ENCODE data around the gene LIN7B.
A peak's percentile ranks its signal among the peaks of the same experiment; 100 is the strongest.
"Not testable (repeated sequence)": the region's sequence is repeated elsewhere in the genome, so short reads cannot be mapped to it uniquely, and the experiment has no call there.

Gene LIN7B, protein sequence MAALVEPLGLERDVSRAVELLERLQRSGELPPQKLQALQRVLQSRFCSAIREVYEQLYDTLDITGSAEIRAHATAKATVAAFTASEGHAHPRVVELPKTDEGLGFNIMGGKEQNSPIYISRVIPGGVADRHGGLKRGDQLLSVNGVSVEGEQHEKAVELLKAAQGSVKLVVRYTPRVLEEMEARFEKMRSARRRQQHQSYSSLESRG

DNA sequence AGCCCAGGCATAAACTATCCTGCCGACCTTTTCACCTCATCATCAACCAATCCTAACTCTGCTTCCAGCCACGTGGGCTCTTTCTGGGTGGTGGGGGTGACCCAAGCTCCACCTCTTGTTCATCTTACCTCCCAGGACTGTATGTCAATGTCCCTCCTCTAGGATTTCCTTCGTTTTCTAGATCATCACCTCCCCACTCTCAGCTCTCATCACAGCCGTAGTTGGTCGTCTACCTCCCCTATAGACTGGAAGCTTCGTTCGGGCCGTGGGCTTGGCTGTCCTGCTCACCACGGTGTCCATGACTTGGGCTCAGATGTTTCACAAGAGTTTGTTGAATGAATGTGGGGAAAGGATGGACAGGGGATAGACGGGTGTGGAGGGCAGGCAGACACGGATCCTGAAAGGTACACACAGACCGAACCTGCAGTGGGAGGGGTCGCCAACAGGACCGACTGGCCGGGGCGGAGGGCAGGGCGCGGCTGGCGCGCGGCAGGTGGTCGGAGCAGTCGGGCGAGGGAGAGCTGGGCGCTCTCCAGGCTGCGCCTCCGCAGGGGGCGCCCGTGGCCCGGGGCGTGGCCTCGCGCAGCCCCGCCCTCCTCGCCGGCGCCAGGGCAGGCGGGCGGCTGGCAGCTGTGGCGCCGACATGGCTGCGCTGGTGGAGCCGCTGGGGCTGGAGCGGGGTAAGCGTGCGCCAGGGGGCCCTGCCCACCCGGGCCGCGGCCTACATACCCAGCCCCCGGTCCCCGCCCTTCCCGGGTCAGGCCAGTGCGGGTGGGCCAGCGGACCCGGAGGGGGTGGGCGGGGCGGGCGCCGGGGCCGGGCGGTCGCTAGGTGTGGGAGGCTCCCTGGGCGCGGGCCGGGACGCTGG, at the start of gene LIN7B:
Gene LIN7B (plus strand): TSS at position 609 of the 868 bp plus-strand sequence. CDS start 35 bp downstream, at position 644.
- DNase-seq (ENCODE audit: low read depth in 3 of 3) = peak; percentile 40 to 64 (median 63)

DNA sequence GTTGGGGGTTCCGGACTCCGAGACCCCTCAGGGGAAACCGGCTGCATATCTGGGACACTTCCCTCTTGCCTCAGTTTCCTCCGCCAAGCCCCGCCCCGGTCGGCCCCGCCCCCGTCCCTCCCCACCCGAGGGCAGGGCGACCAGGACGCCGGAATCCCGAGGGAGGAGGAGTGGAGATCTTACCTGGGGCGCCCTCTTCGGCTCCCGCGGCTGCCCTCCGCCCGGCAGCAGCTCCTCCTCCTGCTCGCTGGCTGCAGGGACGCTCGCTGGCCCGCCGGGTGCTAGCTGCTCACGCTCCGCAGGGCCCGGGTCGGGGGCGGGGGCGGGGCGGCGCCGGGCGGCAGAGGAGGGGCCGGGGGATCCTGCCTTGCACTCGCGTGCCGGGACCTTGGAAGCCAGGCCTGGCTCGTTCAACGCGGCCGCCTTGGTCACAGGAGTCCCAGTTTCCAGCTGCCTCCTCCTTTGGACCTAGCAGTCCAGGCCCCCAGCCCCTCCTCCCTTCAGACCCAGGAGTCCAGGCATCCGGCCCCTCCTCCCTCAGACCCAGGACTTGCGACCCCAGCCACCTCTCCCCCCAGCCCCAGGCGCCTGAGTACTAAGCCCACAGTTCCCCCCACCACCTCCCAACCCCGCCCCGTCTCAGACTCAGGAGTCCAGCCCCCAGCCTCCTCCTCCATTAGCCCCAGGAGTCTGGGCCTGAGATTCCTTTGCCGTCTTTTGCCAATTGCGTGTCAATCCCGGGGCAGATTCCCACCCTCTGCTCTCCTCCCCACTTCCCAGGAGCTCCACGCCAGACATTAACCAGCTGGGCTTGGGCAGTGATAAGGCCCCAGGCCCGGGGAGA, 49.2 kb upstream of the LIN7B start, which contains the start of gene NTF4:
Gene NTF4 (minus strand): TSS at position 51 of the 844 bp plus-strand sequence. CDS start 2,821 bp downstream, outside the sequence.
- DNase-seq (ENCODE audit: low read depth in 3 of 3) = no peak

DNA sequence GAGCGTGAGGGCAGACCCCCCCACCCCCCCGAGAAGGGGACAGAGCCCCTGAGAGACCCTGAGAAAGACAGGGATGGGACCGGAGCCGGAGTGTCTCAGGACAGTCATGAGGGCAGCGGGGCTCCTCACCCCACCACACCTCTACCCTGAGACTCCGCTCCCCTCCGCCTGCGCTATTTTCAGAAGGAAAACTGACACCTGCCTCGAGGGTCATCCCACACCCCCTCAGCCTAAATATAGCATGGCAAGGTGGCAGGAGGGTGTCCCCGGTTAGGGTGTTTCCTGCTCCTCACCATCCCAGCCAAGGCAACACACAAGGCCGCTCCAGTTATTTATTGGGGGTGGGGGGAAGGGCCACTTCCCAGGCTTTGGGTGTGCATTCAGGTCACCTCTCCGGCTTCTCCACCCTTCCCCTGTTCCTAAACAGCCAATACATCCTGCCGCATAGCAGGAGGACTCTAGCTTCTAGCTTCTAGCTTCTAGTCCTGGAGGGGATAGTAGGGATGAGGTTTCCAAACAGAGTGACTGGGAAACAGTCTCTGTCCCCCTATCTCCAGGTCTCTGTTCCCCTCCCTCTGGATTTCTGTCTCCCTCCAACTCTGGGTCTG, 48.2 kb upstream of the LIN7B start:
- no peak for DNase-seq (ENCODE audit: low read depth in 3 of 3)

DNA sequence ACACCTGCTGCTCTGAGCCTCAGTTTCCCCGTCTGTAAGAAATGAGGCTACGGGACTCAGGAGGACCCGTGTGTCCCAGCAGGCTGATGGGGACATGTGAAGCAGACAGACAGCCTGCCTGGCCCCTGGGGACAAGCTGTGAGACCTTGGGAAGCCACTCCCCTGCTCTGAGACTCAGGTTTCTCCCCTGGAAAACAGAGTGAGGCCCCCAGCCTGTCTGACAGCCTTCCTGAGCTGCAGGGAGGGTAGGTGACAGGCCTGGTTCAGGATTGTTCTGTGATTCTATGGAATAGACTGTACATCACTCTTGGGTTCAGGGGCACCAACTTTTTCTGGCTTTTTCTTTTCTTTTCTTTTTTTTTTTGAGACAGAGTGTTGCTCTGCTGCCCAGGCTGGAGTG, 46.6 kb upstream of the LIN7B start:
- DNase-seq (ENCODE audit: low read depth in 3 of 3) = no peak

DNA sequence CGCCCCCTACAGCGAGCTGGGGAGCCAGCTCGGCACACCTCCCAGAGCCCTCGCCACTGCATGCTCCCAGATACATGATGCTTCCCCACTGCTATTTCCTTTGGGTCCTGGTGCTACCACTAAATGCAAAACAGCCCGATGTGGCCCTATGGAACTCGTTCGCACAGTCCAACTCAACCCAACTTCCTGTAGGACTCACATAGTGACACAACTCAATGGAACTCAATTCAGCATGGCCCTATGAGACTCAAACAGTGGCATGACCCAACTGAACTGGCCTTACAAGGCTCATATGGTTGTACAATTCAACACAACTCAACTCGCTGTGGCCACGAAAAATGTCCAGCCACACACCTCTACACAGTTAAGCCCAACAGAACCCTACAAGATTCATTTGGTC, 45.1 kb upstream of the LIN7B start:
- no peak for DNase-seq (ENCODE audit: low read depth in 3 of 3)

DNA sequence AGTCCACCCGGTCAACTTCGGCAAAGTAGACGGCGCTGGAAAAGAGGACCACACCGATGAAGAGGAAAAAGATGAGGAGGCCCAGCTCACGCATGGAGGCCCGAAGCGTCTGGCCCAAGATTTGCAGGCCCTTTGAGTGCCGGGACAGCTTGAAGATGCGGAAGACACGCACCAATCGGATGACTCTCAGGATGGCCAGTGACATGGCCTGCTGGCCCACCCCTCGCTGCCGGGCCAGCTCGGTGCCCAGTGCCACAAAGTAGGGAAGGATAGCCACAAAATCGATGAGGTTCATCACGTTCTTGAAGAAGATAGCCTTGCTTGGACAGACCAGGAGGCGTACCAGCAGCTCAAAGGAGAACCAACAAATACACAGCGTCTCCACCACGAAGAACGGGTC, 43.8 kb upstream of the LIN7B start:
- no peak for DNase-seq (ENCODE audit: low read depth in 3 of 3)

DNA sequence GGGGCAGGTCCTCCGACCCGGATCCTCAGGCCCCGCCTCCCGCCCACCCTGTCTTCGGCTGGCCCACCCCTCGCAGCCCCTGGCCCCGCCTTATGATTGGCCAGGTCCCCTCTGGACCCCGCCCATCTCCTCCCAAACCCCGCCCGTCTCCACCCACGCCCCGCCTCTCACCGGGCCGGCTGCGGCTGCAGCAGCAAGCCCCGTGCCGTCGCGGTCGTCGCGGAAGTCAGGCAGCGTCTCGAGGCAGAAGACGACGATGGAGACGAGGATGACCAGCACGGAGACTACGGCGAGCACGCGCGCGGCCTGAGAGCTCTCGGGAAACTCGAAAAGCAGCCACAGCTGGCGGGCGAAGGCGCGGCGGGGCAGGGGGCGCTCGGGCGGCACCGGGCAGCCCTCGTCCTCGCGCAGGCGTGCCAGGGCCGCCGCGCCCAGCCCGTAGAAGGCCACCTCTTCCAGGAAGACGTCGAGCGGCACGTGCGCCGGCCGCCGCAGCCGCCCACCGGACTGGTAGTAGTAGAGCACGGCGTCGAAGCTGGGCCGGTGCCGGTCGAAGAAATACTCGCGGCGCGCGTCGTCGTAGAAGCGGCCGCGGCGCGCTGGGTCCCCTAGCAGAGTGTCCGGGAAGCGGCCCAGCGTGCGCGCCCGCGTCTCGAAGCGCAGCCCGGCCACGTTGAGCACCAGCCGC, 42.2 kb upstream of the LIN7B start:
- DNase-seq (ENCODE audit: low read depth in 3 of 3) = peak in 2 of 3 experiments; percentile 15 to 27

DNA sequence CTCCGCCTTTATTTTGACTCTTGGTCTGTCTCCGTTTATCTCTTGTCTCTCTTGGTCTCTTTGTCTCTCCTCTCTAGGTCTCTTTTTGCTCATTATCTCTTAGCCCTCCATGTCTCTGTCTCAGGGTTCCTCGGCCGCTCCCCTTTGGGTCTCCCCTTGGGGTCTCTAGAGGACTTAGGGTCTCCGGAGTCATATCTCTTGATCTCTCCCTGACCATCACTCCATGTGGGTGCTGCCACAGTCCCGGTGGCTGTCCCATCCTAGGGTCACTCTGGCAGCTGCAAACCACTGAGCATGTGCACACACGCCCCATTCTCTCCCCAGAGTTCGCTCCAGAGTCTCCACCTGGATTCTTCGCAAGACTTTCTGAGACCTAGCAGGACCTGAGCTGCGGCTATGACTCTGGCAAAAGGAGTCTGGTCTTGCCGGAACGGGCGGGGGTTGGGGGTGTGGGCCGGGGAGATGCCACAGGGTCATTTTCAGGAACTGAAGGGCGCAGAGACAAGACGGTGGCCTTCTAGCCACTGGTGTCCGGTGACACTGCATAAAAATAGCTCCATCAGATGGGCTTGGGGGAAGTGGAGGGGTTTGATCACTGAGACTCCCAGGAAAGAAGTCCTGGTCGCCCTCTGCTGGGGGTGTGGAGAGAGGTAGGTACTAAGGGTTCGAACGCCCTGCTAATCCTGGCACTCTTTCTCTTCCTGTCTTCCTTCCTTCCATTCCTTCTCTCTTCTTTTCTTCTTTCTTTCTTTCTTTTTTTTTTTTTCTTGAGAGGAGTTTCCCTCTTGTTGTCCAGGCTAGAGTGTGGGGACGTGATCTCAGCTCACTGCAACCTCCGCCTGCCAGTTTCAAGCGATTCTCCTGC, 40.4 kb upstream of the LIN7B start:
- DNase-seq (ENCODE audit: low read depth in 3 of 3) = no peak

DNA sequence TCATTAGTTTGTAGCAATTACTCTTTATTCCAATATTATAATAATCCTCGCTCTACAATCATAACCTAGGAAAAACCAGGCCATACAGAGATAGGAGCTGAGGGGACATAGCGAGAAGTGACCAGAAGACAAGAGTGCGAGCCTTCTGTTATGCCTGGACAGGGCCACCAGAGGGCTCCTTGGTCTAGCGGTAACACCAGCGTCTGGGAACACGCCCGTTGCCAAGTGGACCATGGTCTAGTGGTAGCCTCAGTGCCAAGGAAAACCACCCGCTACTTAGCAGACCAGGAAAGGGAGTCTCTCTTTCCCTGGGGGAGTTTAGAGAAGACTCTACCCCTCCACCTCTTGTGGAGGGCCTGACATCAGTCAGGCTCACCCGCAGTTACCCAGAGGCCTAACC, 39.3 kb upstream of the LIN7B start:
- not testable (repeated sequence) for DNase-seq (ENCODE audit: low read depth in 3 of 3)

DNA sequence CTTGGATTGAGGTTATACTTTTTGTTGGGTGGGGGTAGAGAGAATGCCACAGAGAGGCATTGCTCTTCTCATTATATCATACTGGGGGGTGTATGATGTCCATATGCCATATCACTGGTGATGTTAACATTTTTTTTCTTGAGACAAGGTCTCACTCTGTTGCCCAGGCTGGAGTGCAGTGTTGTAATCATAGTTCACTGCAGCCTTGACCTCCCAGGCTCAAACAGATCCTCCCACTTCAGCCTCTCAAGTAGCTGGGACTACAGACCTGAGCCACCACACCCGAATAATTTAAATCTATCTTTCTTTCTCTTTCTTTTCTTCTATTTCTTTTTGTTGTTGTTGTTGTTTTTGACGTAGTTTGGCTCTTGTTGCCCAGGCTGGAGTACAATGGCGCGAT, 33.8 kb upstream of the LIN7B start:
- no peak for DNase-seq (ENCODE audit: low read depth in 3 of 3)

DNA sequence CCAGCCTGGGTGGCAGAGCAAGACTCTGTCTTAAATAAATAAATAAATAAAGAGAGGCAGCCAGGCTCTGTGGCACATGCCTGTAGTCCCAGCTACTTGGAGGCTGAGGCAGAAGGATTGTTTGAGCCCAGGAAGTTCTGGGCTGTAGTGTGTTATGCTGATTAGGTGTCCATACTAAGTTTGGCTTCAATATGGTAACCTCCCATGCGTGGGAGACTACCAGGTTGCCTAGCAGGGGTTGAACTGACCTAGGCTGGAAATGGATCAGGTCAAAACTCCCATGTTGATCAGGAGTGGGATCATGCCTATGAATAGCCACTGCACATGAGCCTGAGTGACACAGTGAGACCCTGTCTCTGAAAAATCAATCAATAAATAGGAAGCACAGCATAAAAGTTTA, 32.9 kb upstream of the LIN7B start:
- no peak for DNase-seq (ENCODE audit: low read depth in 3 of 3)

DNA sequence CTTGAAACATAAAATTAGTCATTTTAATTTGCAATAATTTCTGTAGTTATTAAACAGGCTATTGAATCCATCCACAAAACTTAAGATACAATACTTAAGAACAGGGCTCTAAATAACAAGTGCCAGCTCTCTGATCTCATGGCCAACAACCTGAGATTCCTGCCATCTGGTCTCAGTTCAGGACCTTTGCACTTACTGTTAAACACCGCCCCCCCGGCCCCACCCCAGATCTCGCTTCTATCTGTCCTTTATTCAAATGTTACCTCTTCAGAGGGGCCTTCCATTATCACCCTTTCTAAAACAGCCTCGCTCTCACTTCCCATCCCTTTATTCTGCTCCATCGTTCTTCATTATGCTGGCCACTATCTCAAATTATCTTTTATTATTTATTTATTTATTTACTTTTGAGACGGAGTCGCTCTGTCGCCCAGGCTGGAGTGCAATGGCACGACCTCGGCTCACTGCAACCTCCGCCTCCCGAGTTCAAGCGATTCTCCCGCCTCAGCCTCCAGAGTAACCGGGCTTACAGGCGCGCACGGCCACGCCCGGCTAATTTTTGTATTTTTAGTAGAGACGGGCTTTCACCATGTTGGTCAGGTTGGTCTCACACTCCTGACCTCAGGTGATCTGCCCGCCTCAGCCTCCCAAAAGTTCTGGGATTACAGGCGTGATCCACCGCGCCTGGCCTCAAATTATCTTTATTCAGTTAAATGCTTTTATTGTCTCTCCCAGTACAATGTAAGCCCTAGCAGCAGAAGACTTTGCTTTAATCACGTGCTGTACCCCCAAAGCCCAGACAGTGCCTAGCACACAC, 29.8 kb upstream of the LIN7B start:
- DNase-seq (ENCODE audit: low read depth in 3 of 3) = no peak

DNA sequence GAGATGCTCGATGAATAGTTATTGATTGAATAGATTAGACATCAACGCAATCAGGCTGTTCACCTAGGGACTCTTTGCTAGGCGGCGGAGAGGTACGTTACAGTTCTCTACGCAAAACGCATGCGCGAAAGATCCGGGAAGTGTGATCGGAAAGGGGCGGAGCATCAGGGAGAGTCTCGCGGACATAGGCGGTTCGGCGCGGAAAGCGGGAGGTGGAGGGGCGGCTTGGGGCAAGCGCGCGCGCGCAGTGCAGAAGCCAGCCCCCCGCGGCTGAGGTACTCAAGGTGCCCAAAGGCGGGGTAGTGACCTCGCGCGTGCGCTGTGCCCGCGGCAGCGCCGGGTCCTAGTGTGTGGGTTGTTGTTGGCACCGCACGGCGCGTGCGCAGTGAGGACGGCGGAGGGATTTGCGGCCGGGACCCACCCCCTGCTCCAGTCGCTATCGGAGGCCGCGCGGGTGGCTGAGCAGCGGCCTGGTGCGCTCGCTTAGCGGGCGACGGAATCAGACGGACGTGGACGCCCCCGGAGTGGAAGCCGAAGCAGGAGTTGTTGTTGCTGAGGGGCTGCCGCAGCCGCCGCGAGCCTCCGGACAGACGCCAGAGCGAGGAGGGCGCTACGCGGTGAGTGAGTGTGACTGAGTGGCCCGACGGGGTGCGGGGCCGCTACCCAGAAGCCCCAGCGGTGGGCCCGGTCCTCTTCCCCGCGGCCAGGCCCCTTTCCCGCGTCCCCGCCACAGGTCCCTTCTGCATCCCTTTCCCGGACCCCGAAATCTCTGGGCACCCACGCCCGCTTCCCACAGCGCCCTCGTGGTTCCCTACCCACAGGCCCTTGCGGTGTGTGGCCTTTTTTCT, 28.9 kb upstream of the LIN7B start, which contains the start of gene SNRNP70:
Gene SNRNP70 (plus strand): TSS at position 432 of the 848 bp plus-strand sequence. CDS start 964 bp downstream, outside the sequence.
- peak; percentile 97 to 99 (median 98) for DNase-seq (ENCODE audit: low read depth in 3 of 3)

DNA sequence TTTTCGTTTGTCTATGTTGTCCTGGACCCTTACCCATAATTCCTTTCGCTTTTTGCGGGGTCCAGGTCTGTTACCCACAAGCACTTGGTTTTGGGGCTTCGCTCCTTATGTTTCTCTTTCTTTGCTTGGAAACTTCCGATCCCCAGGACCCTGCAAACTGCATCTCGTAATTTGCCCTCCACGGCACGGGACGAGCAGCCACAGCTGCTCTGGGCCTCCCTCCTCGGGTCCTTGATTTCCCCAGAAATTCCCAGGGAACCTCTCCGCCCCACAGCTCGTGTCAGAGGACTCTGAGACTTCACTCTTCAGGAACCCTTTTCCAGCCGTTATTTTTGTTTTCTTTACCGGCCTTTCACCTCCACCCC, 28.3 kb upstream of the LIN7B start:
- no peak for DNase-seq (ENCODE audit: low read depth in 3 of 3)

DNA sequence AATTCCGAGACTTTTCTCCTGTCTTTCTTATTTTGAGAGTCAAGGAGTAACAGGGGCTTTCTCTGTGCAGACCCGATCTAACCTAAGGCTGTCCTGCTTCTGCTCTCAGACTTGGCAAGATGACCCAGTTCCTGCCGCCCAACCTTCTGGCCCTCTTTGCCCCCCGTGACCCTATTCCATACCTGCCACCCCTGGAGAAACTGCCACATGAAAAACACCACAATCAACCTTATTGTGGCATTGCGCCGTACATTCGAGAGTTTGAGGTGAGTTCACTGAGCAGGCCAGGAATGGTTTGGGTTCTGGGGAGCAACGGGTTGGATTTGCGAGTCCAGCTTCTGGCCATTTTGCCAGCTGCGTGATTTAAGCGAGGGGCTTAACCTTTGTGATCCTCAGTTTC, 27.9 kb upstream of the LIN7B start:
- DNase-seq (ENCODE audit: low read depth in 3 of 3) = no peak

DNA sequence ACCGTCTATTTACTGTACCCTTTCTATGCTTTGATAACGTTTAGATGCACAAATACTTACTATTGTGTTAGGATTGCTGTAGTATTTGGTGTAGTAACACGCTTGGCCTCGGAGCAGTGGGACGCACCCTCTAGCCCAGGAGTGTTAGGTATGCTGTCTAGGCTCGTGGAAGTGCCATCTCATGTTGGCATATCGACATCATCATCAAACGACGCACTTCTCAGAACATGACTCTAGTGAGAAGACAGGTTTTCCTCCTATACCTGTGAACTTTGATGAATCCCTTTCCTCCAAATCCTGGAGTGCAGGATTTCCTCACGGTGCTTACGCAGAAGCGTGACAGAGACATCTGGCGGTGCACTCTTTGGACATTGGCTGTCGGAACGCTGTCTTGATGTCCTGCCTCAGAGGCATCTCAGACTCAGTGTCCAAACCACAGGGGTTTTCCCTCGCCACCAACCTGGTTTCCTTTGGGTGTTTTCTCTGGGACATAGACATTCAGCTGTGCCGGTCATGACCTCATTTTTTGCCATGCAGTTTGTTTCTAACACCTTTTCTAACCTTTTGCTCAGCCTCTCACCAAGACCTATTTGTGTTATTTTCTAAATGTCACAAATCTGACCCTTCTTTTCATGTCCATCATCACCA, 22.7 kb upstream of the LIN7B start:
- DNase-seq (ENCODE audit: low read depth in 3 of 3) = no peak

DNA sequence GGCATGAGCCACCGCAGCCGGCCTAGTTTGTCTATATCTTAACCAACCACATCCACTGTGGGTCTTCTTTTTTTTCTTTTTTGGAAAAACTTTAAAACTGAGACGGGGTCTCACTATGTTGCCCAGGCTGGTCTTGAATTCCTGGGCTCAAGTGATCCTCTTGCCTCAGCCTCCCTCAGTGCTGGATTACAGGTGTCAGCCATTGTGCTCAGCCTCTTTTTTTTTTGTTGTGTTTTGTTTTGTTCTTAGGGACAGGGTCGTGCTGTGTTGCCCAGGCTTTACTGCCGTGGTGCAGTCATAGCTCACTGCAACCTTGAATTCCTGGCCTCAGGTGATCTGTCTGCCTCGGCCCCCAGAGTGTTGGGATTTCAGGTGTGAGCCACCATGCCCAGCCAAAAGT, 21.5 kb upstream of the LIN7B start:
- no peak for DNase-seq (ENCODE audit: low read depth in 3 of 3)
